Measurements from ENCODE around the gene MEX3A. TPM values are rescaled to one million over a fixed set of nuclear protein-coding genes. Genes with fewer than 3 reads are reported as not detected.

MEX3A gene
- total RNA-seq, 1 donor from 2014 or later, result 5.0 TPM

Other genes starting within 250 kb of the MEX3A start
- 21.6 and 27.0 TPM in 2 replicates for gene GON4L, start 225.3 kb downstream of the MEX3A start, total RNA-seq
- 33.0 and 53.4 TPM in 2 replicates for gene SYT11, start 222.9 kb downstream of the MEX3A start, total RNA-seq
- gene RIT1, start 171.1 kb downstream of the MEX3A start, total RNA-seq, result 37.7 and 49.3 TPM in 2 replicates
- gene KHDC4, start 148.1 kb downstream of the MEX3A start, total RNA-seq, result 23.7 and 35.6 TPM in 2 replicates
- 0.14 TPM in 1 of 2 replicates, not detected in the other for gene RXFP4, start 140.8 kb downstream of the MEX3A start, total RNA-seq
- 71.3 and 107 TPM in 2 replicates for gene ARHGEF2, start 103.9 kb downstream of the MEX3A start, total RNA-seq
- gene SSR2, start 61.5 kb downstream of the MEX3A start, total RNA-seq, result 427 and 499 TPM in 2 replicates
- 16.2 and 20.6 TPM in 2 replicates for gene UBQLN4, start 28.7 kb downstream of the MEX3A start, total RNA-seq
- gene LAMTOR2, start 27.7 kb downstream of the MEX3A start, total RNA-seq, result 72.6 and 92.1 TPM in 2 replicates
- gene RAB25, start 21.3 kb downstream of the MEX3A start, total RNA-seq, result not detected in 2 replicates
- 942 and 1,011 TPM in 2 replicates for gene LMNA, start 32.2 kb upstream of the MEX3A start, total RNA-seq
- gene SEMA4A, start 71.1 kb upstream of the MEX3A start, total RNA-seq, result 0.42 and 0.59 TPM in 2 replicates
- gene SLC25A44, start 111.6 kb upstream of the MEX3A start, total RNA-seq, result 12.8 and 15.0 TPM in 2 replicates
- gene PMF1, start 130.5 kb upstream of the MEX3A start, total RNA-seq, result 48.9 and 54.3 TPM in 2 replicates
- gene BGLAP, start 159.7 kb upstream of the MEX3A start, total RNA-seq, result 0.13 and 0.32 TPM in 2 replicates
- 0.07 TPM in 2 replicates for gene PAQR6, start 165.6 kb upstream of the MEX3A start, total RNA-seq
- 47.6 and 95.3 TPM in 2 replicates for gene SMG5, start 200.4 kb upstream of the MEX3A start, total RNA-seq
- 0.86 and 1.9 TPM in 2 replicates for gene TMEM79, start 201.9 kb upstream of the MEX3A start, total RNA-seq
- gene GLMP, start 213.2 kb upstream of the MEX3A start, total RNA-seq, result 38.7 and 55.6 TPM in 2 replicates
- 0.13 TPM in 1 of 2 replicates, not detected in the other for gene VHLL, start 216.8 kb upstream of the MEX3A start, total RNA-seq